Trophoblast cell (in vitro differentiated cells and primary cell): ENCODE results near the gene TRIM5.

Experiments
- DNase-seq, 2 donors: peaks; one replicate each; pipeline ENCODE4 v3.0.0-alpha.2; 2016
- H2AFZ ChIP-seq: 2 replicates; pipeline ENCODE4 v1.6.1; 2013; ENCODE audit warnings: low read length, moderate library complexity, mild to moderate bottlenecking; ENCODE audit not compliant: insufficient read depth, poor library complexity
- H2AK5ac ChIP-seq: 2 replicates; pipeline ENCODE4 v1.6.1; 2013; ENCODE audit warnings: mild to moderate bottlenecking, low read length
- H2BK120ac ChIP-seq: 2 replicates; pipeline ENCODE4 v1.6.1; 2013; ENCODE audit warnings: low read length, mild to moderate bottlenecking, moderate library complexity; ENCODE audit not compliant: insufficient read depth, poor library complexity
- H2BK12ac ChIP-seq: 2 replicates; pipeline ENCODE4 v1.6.1; 2013; ENCODE audit warnings: mild to moderate bottlenecking, low read length, moderate library complexity
- H2BK5ac ChIP-seq: 2 replicates; pipeline ENCODE4 v1.6.1; 2013; ENCODE audit warnings: low read length, low read depth, moderate library complexity, mild to moderate bottlenecking; ENCODE audit not compliant: poor library complexity
- H3K14ac ChIP-seq: 2 replicates; pipeline ENCODE4 v1.6.1; 2013; ENCODE audit warnings: mild to moderate bottlenecking, low read length
- H3K18ac ChIP-seq: 2 replicates; pipeline ENCODE4 v1.6.1; 2013; ENCODE audit warnings: mild to moderate bottlenecking, low read length
- H3K23ac ChIP-seq: 2 replicates; pipeline ENCODE4 v1.6.1; 2013; ENCODE audit warnings: low read length
- H3K27ac ChIP-seq: 2 replicates; pipeline ENCODE4 v1.5.1; 2013; ENCODE audit warnings: low read depth, mild to moderate bottlenecking, inconsistent platforms, low read length, moderate library complexity
- H3K27me3 ChIP-seq: 2 replicates; pipeline ENCODE4 v1.6.1; 2013; ENCODE audit warnings: inconsistent platforms, mild to moderate bottlenecking, low read length, moderate library complexity; ENCODE audit not compliant: insufficient read depth
- H3K36me3 ChIP-seq, 2 experiments: 1 replicate in 1 of 2; 2 replicates in 1 of 2; pipeline ENCODE4 v1.6.1; 2013; ENCODE audit warnings: low read length in 2 of 2, mild to moderate bottlenecking in 2 of 2, moderate library complexity in 1 of 2; ENCODE audit not compliant: insufficient read depth in 2 of 2, control insufficient read depth in 1 of 2
- H3K4ac ChIP-seq: 2 replicates; pipeline ENCODE4 v1.6.1; 2013; ENCODE audit warnings: low read depth, mild to moderate bottlenecking, low read length, moderate library complexity
- H3K4me1 ChIP-seq, 2 experiments: 1 replicate in 1 of 2; 2 replicates in 1 of 2; pipeline ENCODE4 v1.6.1; 2013; ENCODE audit warnings: low read length in 2 of 2, mild to moderate bottlenecking in 2 of 2, moderate library complexity in 1 of 2; ENCODE audit not compliant: insufficient read depth in 2 of 2, control insufficient read depth in 1 of 2
- H3K4me2 ChIP-seq: 2 replicates; pipeline ENCODE4 v1.6.1; 2013; ENCODE audit warnings: inconsistent platforms, mild to moderate bottlenecking, low read length, moderate library complexity
- H3K4me3 ChIP-seq: 2 replicates; pipeline ENCODE4 v1.5.1; 2013; ENCODE audit warnings: mild to moderate bottlenecking, low read depth, low read length, inconsistent platforms
- H3K79me1 ChIP-seq: one replicate; pipeline ENCODE4 v1.6.1; 2013; ENCODE audit warnings: low read length
- H3K79me2 ChIP-seq: 2 replicates; pipeline ENCODE4 v1.6.1; 2013; ENCODE audit warnings: low read length, mild to moderate bottlenecking; ENCODE audit not compliant: control insufficient read depth, insufficient read depth, poor library complexity
- H3K9ac ChIP-seq: 2 replicates; pipeline ENCODE4 v1.6.1; 2013; ENCODE audit warnings: mild to moderate bottlenecking, low read length
- H3K9me3 ChIP-seq: 2 replicates; pipeline ENCODE4 v1.6.1; 2013; ENCODE audit warnings: low read depth, mild to moderate bottlenecking, control low read depth, inconsistent platforms, low read length; ENCODE audit not compliant: insufficient read depth
- H4K12ac ChIP-seq: 2 replicates; pipeline ENCODE4 v1.6.1; 2013; ENCODE audit warnings: low read depth, mild to moderate bottlenecking, low read length, moderate library complexity
- H4K8ac ChIP-seq: 2 replicates; pipeline ENCODE4 v1.6.1; 2013; ENCODE audit warnings: low read depth, mild to moderate bottlenecking, low read length, moderate library complexity
- H4K91ac ChIP-seq: one replicate; pipeline ENCODE4 v1.6.1; 2013; ENCODE audit warnings: low read depth, mild to moderate bottlenecking, low read length, moderate library complexity
- WGBS: extraction: QIAGEN DNeasy Blood & Tissue Kit; methylation state at CpG from one replicate; pipeline ENCODE4 v1.1.7; 2013; ENCODE audit warnings: missing lambda C conversion rate; ENCODE audit not compliant: insufficient read length, insufficient coverage; ENCODE audit errors: extremely low coverage; 5-methylcytosine and 5-hydroxymethylcytosine counted together

The TRIM5 gene

GRCh38 chr11:5622802-5623201 is 62.1 kb downstream of the TRIM5 start:
- H3K4me1 ChIP-seq: peaks cover 12 to 17% of the 10 kb centered on the region in 2 experiments
- no peak for DNase-seq
- no peak overlapping the region for H4K12ac ChIP-seq
- peaks cover 15% of the 10 kb centered on the region for H3K79me1 ChIP-seq
- no peak overlapping the region for H3K4ac ChIP-seq
- no peak overlapping the region for H3K23ac ChIP-seq
- H3K27ac ChIP-seq: no peak overlapping the region
- no peak overlapping the region for H4K91ac ChIP-seq
- no peak overlapping the region for H3K4me2 ChIP-seq
- H3K4me3 ChIP-seq: no peak overlapping the region
- H4K8ac ChIP-seq: no peak overlapping the region
- no peaks in the 10 kb centered on the region for H3K79me2 ChIP-seq
- no peak overlapping the region for H2AK5ac ChIP-seq
- no peak overlapping the region for H3K9ac ChIP-seq
- no peak overlapping the region for H3K18ac ChIP-seq
- H2BK12ac ChIP-seq: no peak overlapping the region
- H2BK5ac ChIP-seq: no peak overlapping the region
- no peak overlapping the region for H3K14ac ChIP-seq
- H3K36me3 ChIP-seq: no peaks in the 10 kb centered on the region
- no CpG with 5 or more reads among the region's 3 CpGs for WGBS
- no peaks in the 10 kb centered on the region for H3K9me3 ChIP-seq
- H2BK120ac ChIP-seq: no peak overlapping the region
- no peaks in the 10 kb centered on the region for H3K27me3 ChIP-seq
- H2AFZ ChIP-seq: no peak overlapping the region

DNA sequence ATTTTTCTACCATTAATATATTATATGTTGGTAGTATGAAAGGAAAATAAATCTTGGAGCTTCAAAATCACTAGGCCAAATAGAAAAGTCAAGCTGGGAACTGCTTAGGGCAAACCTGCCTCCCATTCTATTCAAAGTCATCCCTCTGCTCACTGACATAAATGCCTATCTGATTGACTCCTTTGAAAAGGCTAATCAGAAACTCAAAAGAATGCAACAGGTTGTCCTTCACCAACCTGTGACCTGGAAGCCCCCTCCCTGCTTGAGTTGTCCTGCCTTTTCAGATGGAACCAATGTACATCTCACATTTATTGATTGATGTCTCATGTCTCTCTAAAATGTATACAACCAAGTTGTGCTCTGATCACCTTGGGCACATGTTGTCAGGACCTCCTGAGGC is 63.3 kb downstream of the TRIM5 start:
- H3K23ac ChIP-seq: no peak overlapping the region
- peak overlapping the region; percentile 41 for H4K8ac ChIP-seq
- peak overlapping the region; percentile 52 for H2BK5ac ChIP-seq
- peak overlapping the region; percentile 93 for H3K27ac ChIP-seq
- peak overlapping the region; percentile 94 for H2BK12ac ChIP-seq
- H4K12ac ChIP-seq: no peak overlapping the region
- peak overlapping the region; percentile 53 for H3K4me2 ChIP-seq
- no peak for DNase-seq
- H2AFZ ChIP-seq: no peak overlapping the region
- H3K36me3 ChIP-seq: no peaks in the 10 kb centered on the region
- H3K18ac ChIP-seq: peak overlapping the region; percentile 65
- H3K79me2 ChIP-seq: no peaks in the 10 kb centered on the region
- peak overlapping the region; percentile 51 for H4K91ac ChIP-seq
- no peak overlapping the region for H3K4ac ChIP-seq
- peak overlapping the region; percentile 65 for H3K14ac ChIP-seq
- peak overlapping the region; percentile 88 for H2BK120ac ChIP-seq
- no peak overlapping the region for H3K4me3 ChIP-seq
- no peak overlapping the region for H3K9ac ChIP-seq
- peak overlapping the region; percentile 73 for H2AK5ac ChIP-seq
- no peaks in the 10 kb centered on the region for H3K9me3 ChIP-seq
- no peaks in the 10 kb centered on the region for H3K27me3 ChIP-seq
- peaks cover 15% of the 10 kb centered on the region for H3K79me1 ChIP-seq
- H3K4me1 ChIP-seq: peaks cover 12 to 17% of the 10 kb centered on the region in 2 experiments

DNA sequence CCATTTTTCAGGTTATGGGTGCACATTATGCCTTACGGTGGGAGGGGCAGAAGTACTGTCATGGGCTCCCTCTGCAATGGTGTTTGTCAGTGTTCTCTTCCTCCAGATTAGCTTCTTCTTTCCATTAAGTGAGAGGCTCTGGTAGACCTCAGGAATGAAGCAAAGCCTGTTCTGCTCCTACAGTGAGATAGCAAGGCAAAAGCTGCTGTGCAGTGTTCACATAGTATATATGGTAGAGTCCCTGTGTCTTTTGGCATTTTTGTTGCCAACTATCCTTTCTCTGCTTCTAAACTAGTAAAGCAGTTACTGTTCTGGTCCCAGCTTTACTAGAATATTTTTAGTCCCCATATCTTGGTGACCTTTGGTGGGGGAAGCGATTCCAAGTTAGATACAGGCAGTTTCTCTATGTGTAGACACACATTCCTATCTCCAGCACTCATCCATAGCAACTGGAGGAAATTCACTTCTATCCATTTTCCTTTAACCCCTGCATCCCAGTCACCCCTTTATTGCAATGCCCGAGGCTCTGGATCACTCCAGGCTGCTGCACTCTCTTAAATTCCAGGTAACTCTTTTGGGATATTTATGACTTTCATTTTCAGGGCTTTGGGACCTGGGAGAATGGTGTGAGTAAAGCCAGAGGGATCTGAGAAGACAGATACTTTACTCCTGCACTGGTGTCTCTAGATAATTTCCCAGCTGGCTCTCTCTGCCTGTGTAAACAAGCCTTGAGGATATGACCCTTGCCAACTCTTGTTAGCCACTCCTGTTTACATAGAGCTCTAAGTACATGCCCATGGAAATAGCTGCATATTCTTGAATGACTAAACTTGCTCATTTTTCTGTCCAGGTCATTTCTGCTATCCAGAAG is 64.0 kb downstream of the TRIM5 start:
- Histone ChIP-seq H3K4ac (no peak overlapping the region), H2BK120ac (peak overlapping the region; percentile 100), H2AFZ (no peak overlapping the region), H4K91ac (peak overlapping the region; percentile 99), H3K4me2 (peak overlapping the region; percentile 53), H2BK5ac (peak overlapping the region; percentile 97), H3K18ac (no peak overlapping the region), H3K27ac (peak overlapping the region; percentile 93), H3K36me3 (no peaks in the 10 kb centered on the region), H3K9me3 (no peaks in the 10 kb centered on the region), H2AK5ac (no peak overlapping the region), H3K27me3 (no peaks in the 10 kb centered on the region), H3K9ac (no peak overlapping the region), H4K12ac (no peak overlapping the region), H3K4me1 (peaks cover 12 to 17% of the 10 kb centered on the region in 2 experiments), H3K4me3 (no peak overlapping the region), H4K8ac (no peak overlapping the region), H3K14ac (no peak overlapping the region), H3K79me2 (no peaks in the 10 kb centered on the region), H3K23ac (no peak overlapping the region), H3K79me1 (peaks cover 15% of the 10 kb centered on the region), H2BK12ac (peak overlapping the region; percentile 99)
- WGBS: no CpG with 5 or more reads among the region's 3 CpGs
- DNase-seq: peak; percentile 89 to 96

DNA sequence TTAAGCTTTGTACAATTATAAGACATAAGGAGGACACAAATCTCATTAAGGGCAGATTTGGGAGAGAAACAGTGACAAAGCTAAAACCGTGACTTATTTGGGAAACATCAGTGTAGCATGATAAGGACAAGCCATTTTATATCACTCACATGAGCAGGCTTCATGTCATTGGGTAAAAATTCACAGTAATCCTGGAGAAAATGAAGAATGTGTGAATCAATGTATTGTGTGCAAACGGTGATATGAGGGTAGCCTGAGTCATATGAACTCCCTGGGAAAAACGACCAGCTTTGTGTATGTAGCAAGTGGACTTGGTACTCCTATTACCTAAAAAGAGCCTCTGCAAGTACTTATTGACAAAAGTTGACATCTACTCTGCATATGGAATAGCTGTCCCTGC is 66.1 kb downstream of the TRIM5 start:
- WGBS: no CpG with 5 or more reads among the region's 3 CpGs
- H3K4me3 ChIP-seq: no peak overlapping the region
- H2BK12ac ChIP-seq: peak overlapping the region; percentile 43
- H2BK5ac ChIP-seq: peak overlapping the region; percentile 63
- H3K14ac ChIP-seq: no peak overlapping the region
- no peak overlapping the region for H3K18ac ChIP-seq
- no peak overlapping the region for H3K9ac ChIP-seq
- no peak overlapping the region for H4K12ac ChIP-seq
- no peaks in the 10 kb centered on the region for H3K27me3 ChIP-seq
- peaks cover 13% of the 10 kb centered on the region for H3K79me1 ChIP-seq
- H3K4me1 ChIP-seq: peaks cover 9 to 11% of the 10 kb centered on the region in 2 experiments
- peak overlapping the region; percentile 80 for H3K27ac ChIP-seq
- H4K91ac ChIP-seq: no peak overlapping the region
- no peak overlapping the region for H2AFZ ChIP-seq
- H3K4me2 ChIP-seq: no peak overlapping the region
- H2AK5ac ChIP-seq: no peak overlapping the region
- H3K4ac ChIP-seq: no peak overlapping the region
- DNase-seq: peak; percentile 57 to 91
- no peaks in the 10 kb centered on the region for H3K79me2 ChIP-seq
- no peak overlapping the region for H3K23ac ChIP-seq
- H4K8ac ChIP-seq: no peak overlapping the region
- no peaks in the 10 kb centered on the region for H3K9me3 ChIP-seq
- H2BK120ac ChIP-seq: peak overlapping the region; percentile 24
- H3K36me3 ChIP-seq: no peaks in the 10 kb centered on the region
